Karpas-422 (cell line): ENCODE results near the gene CLSTN3. TPM values are rescaled to one million over a fixed set of nuclear protein-coding genes. Genes with fewer than 3 reads are reported as not detected.
"Not testable (repeated sequence)": the region's sequence is repeated elsewhere in the genome, so short reads cannot be mapped to it uniquely, and the experiment has no call there.

Source experiments
- DNase-seq: peaks from one replicate; pipeline ENCODE4 v3.0.0-alpha.2; 2015
- H2AFZ ChIP-seq: fragments of 200-600 bp; sonication (generic); 2 replicates; pipeline ENCODE4 v1.6.1; 2014; ENCODE audit warnings: antibody characterized with exemption, low read length, mixed read lengths
- H3K27ac ChIP-seq: fragments of 200-600 bp; sonication (generic); 2 replicates; pipeline ENCODE4 v1.5.1; 2014; ENCODE audit warnings: mild to moderate bottlenecking, low read length, moderate library complexity
- H3K27me3 ChIP-seq: fragments of 200-600 bp; sonication (generic); 2 replicates; pipeline ENCODE4 v1.6.1; 2014; ENCODE audit warnings: low read length, mixed read lengths
- H3K36me3 ChIP-seq: fragments of 200-600 bp; sonication (generic); 2 replicates; pipeline ENCODE4 v1.6.1; 2014; ENCODE audit warnings: low read length, mixed read lengths; ENCODE audit not compliant: insufficient read depth
- H3K4me1 ChIP-seq: fragments of 200-600 bp; sonication (generic); 2 replicates; pipeline ENCODE4 v1.6.1; 2014; ENCODE audit warnings: mild to moderate bottlenecking, low read length, mixed read lengths
- H3K4me2 ChIP-seq: fragments of 200-600 bp; sonication (generic); 2 replicates; pipeline ENCODE4 v1.6.1; 2014; ENCODE audit warnings: low read length, low read depth, mild to moderate bottlenecking; ENCODE audit not compliant: poor library complexity, severe bottlenecking
- H3K4me3 ChIP-seq: fragments of 200-600 bp; sonication (generic); 2 replicates; pipeline ENCODE4 v1.5.1; 2014; ENCODE audit warnings: mild to moderate bottlenecking, antibody characterized with exemption, low read length, mixed read lengths
- H3K79me2 ChIP-seq: fragments of 200-600 bp; sonication (generic); 2 replicates; pipeline ENCODE4 v1.6.1; 2014; ENCODE audit warnings: mild to moderate bottlenecking, low read length, mixed read lengths
- H3K9ac ChIP-seq: fragments of 200-600 bp; sonication (generic); 2 replicates; pipeline ENCODE4 v1.6.0; 2014; ENCODE audit warnings: low read length
- H3K9me2 ChIP-seq: fragments of 200-600 bp; sonication (generic), shearing (Covaris generic); replicated peaks from 2 replicates; pipeline ENCODE4 v1.6.0; 2014; ENCODE audit warnings: mild to moderate bottlenecking, low read length, moderate library complexity; ENCODE audit not compliant: insufficient read depth
- H3K9me3 ChIP-seq: fragments of 300-700, 200-600 bp; sonication (generic); 2 replicates; pipeline ENCODE4 v1.6.1; 2014; ENCODE audit warnings: low read length, mixed read lengths
- H4K20me1 ChIP-seq: fragments of 200-600 bp; sonication (generic); 2 replicates; pipeline ENCODE4 v1.6.1; 2014; ENCODE audit warnings: mild to moderate bottlenecking, antibody characterized with exemption, low read length, low read depth; ENCODE audit not compliant: insufficient read depth
- total RNA-seq: library from RNA; depleted of rRNA; stranded (reverse); fragments of >200 nt; shearing (Covaris generic); gene quantifications from 2 replicates; pipeline ENCODE4 v1.2.3, GENCODE V29; 2014; ENCODE audit warnings: low replicate concordance

Gene CLSTN3
- total RNA-seq, 1 experiment from 2014 or later = 30.0 TPM

GRCh38 chr12:7100239-7100638 is 29.9 kb upstream of the CLSTN3 start:
- Histone ChIP-seq H3K9ac (peak overlapping the region; percentile 65; the same call in 1 of the 2 replicates), H3K36me3 (peaks cover 9% of the 10 kb centered on the region), H4K20me1 (no peaks in the 10 kb centered on the region), H3K4me3 (peak overlapping the region; percentile 49; the same call in 1 of the 2 replicates), H3K9me2 (no peaks in the 10 kb centered on the region), H2AFZ (no peak overlapping the region), H3K4me1 (peaks cover 88% of the 10 kb centered on the region), H3K27me3 (no peaks in the 10 kb centered on the region), H3K4me2 (peak overlapping the region; percentile 69), H3K9me3 (no peaks in the 10 kb centered on the region), H3K79me2 (peaks cover 14% of the 10 kb centered on the region; the same call in 1 of the 2 replicates), H3K27ac (peak overlapping the region; percentile 95)
- DNase-seq = peak; percentile 89

DNA sequence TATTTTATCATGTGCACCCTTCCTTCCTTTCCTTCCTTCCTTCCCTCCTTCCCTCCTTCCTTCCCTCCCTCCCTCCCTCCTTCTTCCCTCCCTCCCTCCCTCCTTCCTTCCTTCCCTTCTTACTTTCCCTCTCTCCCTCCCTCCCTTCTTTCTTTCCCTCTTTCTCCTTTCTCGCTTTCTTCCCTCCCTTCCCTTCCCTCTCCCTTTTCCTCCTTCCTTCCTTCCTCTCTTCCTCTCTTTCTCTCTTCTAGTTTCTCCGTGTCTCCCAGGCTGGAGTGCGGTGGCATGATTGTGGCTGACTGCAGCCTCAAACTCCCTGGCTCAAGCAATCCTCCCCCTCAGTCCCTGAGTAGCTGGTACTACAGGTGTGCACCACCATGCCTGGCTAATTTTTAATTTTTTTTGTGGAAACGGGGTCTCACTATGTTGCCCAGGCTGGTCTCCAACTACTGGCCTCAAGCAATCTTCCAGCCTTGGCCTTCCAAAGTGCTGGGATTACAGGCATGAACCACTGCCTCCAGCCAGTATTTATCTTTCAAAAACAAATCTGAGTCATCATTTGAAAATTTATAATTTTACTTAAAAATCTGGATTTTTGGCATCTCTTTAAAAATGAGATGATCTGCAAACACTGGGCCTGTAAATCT is 29.0 kb upstream of the CLSTN3 start:
- H3K79me2 ChIP-seq = peaks cover 23% of the 10 kb centered on the region
- H4K20me1 ChIP-seq = no peaks in the 10 kb centered on the region
- H3K27me3 ChIP-seq = no peaks in the 10 kb centered on the region
- no peak overlapping the region for H3K9ac ChIP-seq
- peaks cover 3% of the 10 kb centered on the region; the same call in 1 of the 2 replicates for H3K9me3 ChIP-seq
- peak; percentile 38 for DNase-seq
- H3K4me1 ChIP-seq = peaks cover 86% of the 10 kb centered on the region
- H3K9me2 ChIP-seq = no peaks in the 10 kb centered on the region
- H2AFZ ChIP-seq = no peak overlapping the region
- H3K27ac ChIP-seq = peak overlapping the region; percentile 95
- peaks cover 13% of the 10 kb centered on the region for H3K36me3 ChIP-seq
- no peak overlapping the region for H3K4me3 ChIP-seq
- peak overlapping the region; percentile 69 for H3K4me2 ChIP-seq

GRCh38 chr12:7101694-7102131 is 28.5 kb upstream of the CLSTN3 start:
- Histone ChIP-seq H3K9ac (no peak overlapping the region), H3K79me2 (peaks cover 28% of the 10 kb centered on the region), H3K4me1 (peaks cover 82% of the 10 kb centered on the region), H3K36me3 (peaks cover 19% of the 10 kb centered on the region), H2AFZ (no peak overlapping the region), H3K4me2 (peak overlapping the region; percentile 4), H3K9me3 (peaks cover 4% of the 10 kb centered on the region; the same call in 1 of the 2 replicates), H3K4me3 (no peak overlapping the region), H3K27ac (peak overlapping the region; percentile 95), H4K20me1 (no peaks in the 10 kb centered on the region), H3K27me3 (no peaks in the 10 kb centered on the region), H3K9me2 (no peaks in the 10 kb centered on the region)
- DNase-seq = no peak

DNA sequence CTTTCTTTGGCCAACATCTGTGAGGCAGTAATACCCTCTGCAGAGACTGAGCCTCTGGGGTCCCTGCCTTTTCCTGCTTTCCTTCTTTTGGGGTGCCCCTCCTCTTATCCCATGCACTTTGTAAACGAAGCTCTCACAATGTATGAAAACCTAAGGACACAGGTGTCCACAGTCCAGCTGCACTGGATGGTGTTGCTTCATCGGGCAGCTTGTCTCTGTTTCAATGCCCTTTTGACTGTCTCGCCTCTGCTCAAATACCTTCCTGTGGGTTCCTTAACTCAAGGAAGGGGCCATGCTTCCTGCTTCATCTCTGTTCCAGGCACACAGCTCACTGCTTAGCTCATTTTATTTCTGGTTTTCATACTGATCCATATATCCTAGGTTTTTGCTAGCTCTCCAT is 27.6 kb upstream of the CLSTN3 start:
- H3K27ac ChIP-seq = peak overlapping the region; percentile 95
- no peaks in the 10 kb centered on the region for H4K20me1 ChIP-seq
- no peak overlapping the region for H3K4me3 ChIP-seq
- peaks cover 4% of the 10 kb centered on the region; the same call in 1 of the 2 replicates for H3K9me3 ChIP-seq
- H3K9me2 ChIP-seq = no peaks in the 10 kb centered on the region
- H3K4me1 ChIP-seq = peaks cover 78% of the 10 kb centered on the region
- H3K9ac ChIP-seq = no peak overlapping the region
- H3K27me3 ChIP-seq = no peaks in the 10 kb centered on the region
- peaks cover 22% of the 10 kb centered on the region for H3K36me3 ChIP-seq
- no peak overlapping the region for H3K4me2 ChIP-seq
- H3K79me2 ChIP-seq = peaks cover 35% of the 10 kb centered on the region
- DNase-seq = no peak
- H2AFZ ChIP-seq = no peak overlapping the region

GRCh38 chr12:7103837-7104584 is 26.2 kb upstream of the CLSTN3 start:
- no peak for DNase-seq
- peaks cover 78% of the 10 kb centered on the region for H3K4me1 ChIP-seq
- no peaks in the 10 kb centered on the region for H4K20me1 ChIP-seq
- no peaks in the 10 kb centered on the region for H3K9me2 ChIP-seq
- H3K4me2 ChIP-seq = no peak overlapping the region
- H3K27ac ChIP-seq = peak overlapping the region; percentile 95
- H3K4me3 ChIP-seq = no peak overlapping the region
- no peaks in the 10 kb centered on the region for H3K27me3 ChIP-seq
- peaks cover 4% of the 10 kb centered on the region; the same call in 1 of the 2 replicates for H3K9me3 ChIP-seq
- H3K36me3 ChIP-seq = peaks cover 15% of the 10 kb centered on the region; the same call in 1 of the 2 replicates
- H3K9ac ChIP-seq = 0 out of 2 replicates have a peak overlapping the region, but pooled peaks have one; percentile 4
- H2AFZ ChIP-seq = no peak overlapping the region
- H3K79me2 ChIP-seq = peaks cover 39% of the 10 kb centered on the region

DNA sequence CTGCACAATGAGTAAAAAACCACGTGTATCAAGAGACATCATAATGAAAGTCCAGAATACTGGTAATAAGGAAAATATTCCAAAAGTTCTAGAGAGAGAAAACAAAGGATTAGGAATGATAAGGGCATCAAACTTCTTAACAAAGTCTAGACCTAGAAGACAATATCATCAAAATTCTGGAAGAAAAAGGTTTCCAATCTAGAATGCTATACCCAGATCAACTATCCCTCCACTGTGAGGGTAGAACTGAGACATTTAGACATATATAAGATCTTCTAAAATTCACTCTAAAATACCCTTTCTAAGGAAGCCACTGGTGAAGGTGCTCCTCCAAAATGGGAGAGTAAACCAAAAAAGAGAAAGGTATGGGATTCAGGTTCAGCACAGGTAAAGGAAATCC is 24.1 kb upstream of the CLSTN3 start:
- Histone ChIP-seq H3K9me3 (peaks cover 4% of the 10 kb centered on the region; the same call in 1 of the 2 replicates), H2AFZ (no peak overlapping the region), H3K79me2 (peaks cover 39% of the 10 kb centered on the region), H3K27me3 (no peaks in the 10 kb centered on the region), H3K4me3 (no peak overlapping the region), H3K4me2 (no peak overlapping the region), H3K9me2 (no peaks in the 10 kb centered on the region), H3K4me1 (peaks cover 71% of the 10 kb centered on the region), H4K20me1 (no peaks in the 10 kb centered on the region), H3K36me3 (peaks cover 13% of the 10 kb centered on the region; the same call in 1 of the 2 replicates), H3K9ac (no peak overlapping the region), H3K27ac (peak overlapping the region; percentile 94)
- DNase-seq = no peak

GRCh38 chr12:7107181-7107580 is 23.0 kb upstream of the CLSTN3 start:
- not testable (repeated sequence) for H3K9me2 ChIP-seq, H2AFZ ChIP-seq, H3K27me3 ChIP-seq, H3K9me3 ChIP-seq, H3K9ac ChIP-seq, DNase-seq, H4K20me1 ChIP-seq
- H3K4me2 ChIP-seq = peak overlapping the region; percentile 84
- peak overlapping the region; percentile 94 for H3K27ac ChIP-seq
- peaks cover 62% of the 10 kb centered on the region for H3K4me1 ChIP-seq
- H3K4me3 ChIP-seq = peak overlapping the region; percentile 84; the same call in 1 of the 2 replicates
- peaks cover 39% of the 10 kb centered on the region for H3K79me2 ChIP-seq
- H3K36me3 ChIP-seq = peaks cover 13% of the 10 kb centered on the region; the same call in 1 of the 2 replicates

DNA sequence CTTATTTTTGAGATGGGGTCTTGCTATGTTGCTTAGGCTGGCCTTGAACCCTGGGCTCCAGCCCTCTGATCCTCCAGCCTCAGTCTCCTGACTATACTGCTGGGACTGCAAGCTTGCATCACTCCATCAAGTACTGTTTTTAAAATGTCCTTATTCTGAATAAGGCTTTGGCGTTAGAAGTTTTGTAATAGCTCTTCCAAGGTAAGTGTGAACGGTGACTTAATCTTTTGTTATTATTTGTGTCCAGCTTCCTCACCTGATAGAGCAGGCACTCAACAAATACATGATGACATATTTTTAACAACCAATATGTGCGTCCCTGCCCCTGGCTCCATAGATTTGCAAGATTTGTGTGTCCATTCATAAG is 22.6 kb upstream of the CLSTN3 start:
- peak overlapping the region; percentile 96 for H3K9ac ChIP-seq
- H3K4me1 ChIP-seq = peaks cover 60% of the 10 kb centered on the region
- H3K9me3 ChIP-seq = peaks cover 4% of the 10 kb centered on the region; the same call in 1 of the 2 replicates
- 0 out of 2 replicates have a peak overlapping the region, but pooled peaks have one; percentile 21 for H2AFZ ChIP-seq
- no peaks in the 10 kb centered on the region for H4K20me1 ChIP-seq
- H3K36me3 ChIP-seq = peaks cover 13% of the 10 kb centered on the region; the same call in 1 of the 2 replicates
- no peaks in the 10 kb centered on the region for H3K27me3 ChIP-seq
- peak overlapping the region; percentile 84 for H3K4me3 ChIP-seq
- H3K4me2 ChIP-seq = peak overlapping the region; percentile 84
- H3K27ac ChIP-seq = peak overlapping the region; percentile 94
- no peaks in the 10 kb centered on the region for H3K9me2 ChIP-seq
- DNase-seq = no peak
- peaks cover 39% of the 10 kb centered on the region for H3K79me2 ChIP-seq
